Measurements from ENCODE around the gene MACROH2A2. TPM values are rescaled to one million over a fixed set of nuclear protein-coding genes. Genes with fewer than 3 reads are reported as not detected.
A peak's percentile ranks its signal among the peaks of the same experiment; 100 is the strongest.

MACROH2A2 gene
- total and polyA plus RNA-seq, 10 of the 15 experiments (the other 5 are each of a cell fraction or from before 2014, with no cell fraction given): 0.14 to 0.24 TPM; not detected in 8

- SMC1A ChIA-PET (ENCODE audit: uncharacterized antibody, unreplicated experiment): interaction anchor here (0.8 to 2.2 kb wide), 2 partner anchors 10 to 21 kb away, joined by 3 to 5 read pairs; partner anchors contain the start of gene TYSND1
- Histone ChIP-seq H2AFZ (ENCODE audit: control insufficient read depth, low read depth, low read length) (peak overlapping the region; percentile 6; the same call in 1 of the 2 replicates), H3K79me2 (ENCODE audit: control insufficient read depth, insufficient read depth, low read length) (peaks cover 7% of the 10 kb centered on the region), H3K27ac (ENCODE audit: control insufficient read depth, insufficient read depth) (peak overlapping the region; percentile 63), H3K27me3 (replicated peaks in 1 of 2; ENCODE audit: control insufficient read depth in 2 of 2, insufficient read depth in 2 of 2, low read length in 1 of 2) (no peaks in the 10 kb centered on the region), H3K4me2 (ENCODE audit: control insufficient read depth, insufficient read depth) (peak overlapping the region; percentile 40; the same call in 1 of the 2 replicates), H3K9ac (ENCODE audit: control insufficient read depth, insufficient read depth, low read length) (no peak overlapping the region), H3K36me3 (ENCODE audit: control insufficient read depth in 2 of 2, insufficient read depth in 2 of 2, low read length in 1 of 2) (peaks cover 2% of the 10 kb centered on the region in 2 experiments; a peak in 2 of 4 replicates), H4K20me1 (ENCODE audit: control insufficient read depth, insufficient read depth) (no peaks in the 10 kb centered on the region), H3K9me3 (replicated peaks; ENCODE audit: control insufficient read depth, insufficient read depth, low read length) (no peaks in the 10 kb centered on the region), H3K4me1 (ENCODE audit: control insufficient read depth, insufficient read depth, low read length) (peaks cover 12% of the 10 kb centered on the region), H3K4me3 (no peak overlapping the region)
- ATAC-seq: peak; percentile 66
- WGBS (ENCODE audit: insufficient coverage, insufficient replicate concordance, low lambda C conversion rate, missing lambda C conversion rate): 74% methylated on average over 5 of the region's 5 CpGs
- CTCF ChIA-PET: interaction anchor here (1.5 to 2.9 kb wide), 4 partner anchors 10 to 20 kb away, joined by 4 to 23 read pairs (median 5); partner anchors contain the start of gene TYSND1
- RAD21 ChIA-PET (ENCODE audit: unreplicated experiment): interaction anchor here (0.6 to 1.7 kb wide), 2 partner anchors 20 to 42 kb away, joined by 3 to 5 read pairs; partner anchors contain the start of gene TYSND1
- no peak for FAIRE-seq
- DNase-seq (ENCODE audit: low read depth, low spot score): no peak
- in situ Hi-C loops (cut with MboI): no loop called here
- BruUV-seq (replicated peaks): no TSS peak
- POLR2A ChIA-PET: interaction anchor here (1.9 kb wide), 1 partner anchor 21 kb away, joined by 8 read pairs; the partner anchor contains the start of gene TYSND1
- intact Hi-C loops (cut with micrococcal nuclease; ENCODE audit: unreplicated experiment): no loop called here
- TF ChIP-seq ZBTB33 (IDR thresholded peaks at IDR 0.05) (no peak), RB1 (IDR thresholded peaks at IDR 0.05; ENCODE audit: borderline replicate concordance) (no peak), MLLT1 (IDR thresholded peaks at IDR 0.05) (no peak), RUNX3 (IDR thresholded peaks at IDR 0.05; ENCODE audit: low read length) (0 out of 2 replicates have a peak, but pooled peaks have one; percentile 11), SPI1 (IDR thresholded peaks at IDR 0.05; ENCODE audit: borderline replicate concordance, insufficient read depth, low read depth, low read length) (peak; percentile 23; the same call in 1 of the 2 replicates), ATF2 (IDR thresholded peaks at IDR 0.05; ENCODE audit: low read length) (no peak), KAT2A (conservative IDR thresholded peaks at IDR 0.05; ENCODE audit: control insufficient read depth, low read depth, low read length) (no peak), ESRRA (IDR thresholded peaks at IDR 0.05; ENCODE audit: low read length) (no peak), KLF5 (IDR thresholded peaks at IDR 0.05; ENCODE audit: partially characterized antibody) (no peak), TCF12 (IDR thresholded peaks at IDR 0.05; ENCODE audit: low read depth, low read length) (peak; percentile 54; the same call in 1 of the 2 replicates), SP1 (IDR thresholded peaks at IDR 0.05; ENCODE audit: low read depth, low read length) (no peak), ATF7 (IDR thresholded peaks at IDR 0.05; ENCODE audit: low read depth) (no peak), ZNF207 (IDR thresholded peaks at IDR 0.05; ENCODE audit: borderline replicate concordance) (no peak), BMI1 (IDR thresholded peaks at IDR 0.05; ENCODE audit: borderline replicate concordance) (no peak), NR2C1 (IDR thresholded peaks at IDR 0.05) (no peak), STAT1 (conservative IDR thresholded peaks at IDR 0.05) (no peak), DPF2 (IDR thresholded peaks at IDR 0.05) (no peak)
These were observed 73.4 kb downstream of the MACROH2A2 start for GRCh38 chr10:70125918-70126552.

Measured in GM12878 (cell line).